ENCODE data around the gene PDCD10.

PDCD10 gene

GRCh38 chr3:167735233-167736138 is 794 bp upstream of the PDCD10 start, which contains the start of gene SERPINI1:
SERPINI1 (plus strand) TSS chr3:167735721; CDS start chr3:167789129, 53,408 bp downstream.
- DNase-seq (ENCODE audit: low read depth in 2 of 2): peak; percentile 41 to 49

DNA sequence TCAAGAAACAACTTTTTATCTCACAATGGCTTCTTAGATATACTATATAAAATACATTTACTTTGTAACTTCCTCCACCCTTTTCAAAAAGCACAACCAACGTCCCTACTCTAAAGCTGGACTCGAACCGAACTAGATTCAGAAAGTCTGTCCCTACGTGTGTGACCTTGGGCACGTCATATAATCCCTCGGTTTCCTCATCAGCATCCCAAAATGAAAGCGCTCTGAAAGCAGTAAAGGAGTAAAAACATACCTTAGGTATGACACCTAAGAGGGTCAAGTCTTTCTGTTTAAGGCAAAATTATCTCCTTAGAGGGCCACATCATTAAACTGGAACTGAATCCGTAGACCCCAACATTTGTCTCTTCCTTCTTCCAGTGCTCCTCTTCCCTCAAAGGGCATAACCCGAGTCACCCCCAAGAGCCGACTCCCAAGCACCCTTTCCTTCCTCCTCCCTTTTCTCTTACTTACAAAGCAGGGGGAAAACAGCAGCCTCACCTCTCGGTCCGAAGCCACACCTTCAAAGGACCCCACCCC is 663 bp downstream of the PDCD10 start:
- no peak for DNase-seq (ENCODE audit: low read depth in 2 of 2)

GRCh38 chr3:167732313-167733065 is 2.2 kb downstream of the PDCD10 start:
- no peak for DNase-seq (ENCODE audit: low read depth in 2 of 2)

GRCh38 chr3:167731393-167731792 is 3.3 kb downstream of the PDCD10 start:
- DNase-seq (ENCODE audit: low read depth in 2 of 2): no peak

GRCh38 chr3:167729591-167729990 is 5.1 kb downstream of the PDCD10 start:
- no peak for DNase-seq (ENCODE audit: low read depth in 2 of 2)

DNA sequence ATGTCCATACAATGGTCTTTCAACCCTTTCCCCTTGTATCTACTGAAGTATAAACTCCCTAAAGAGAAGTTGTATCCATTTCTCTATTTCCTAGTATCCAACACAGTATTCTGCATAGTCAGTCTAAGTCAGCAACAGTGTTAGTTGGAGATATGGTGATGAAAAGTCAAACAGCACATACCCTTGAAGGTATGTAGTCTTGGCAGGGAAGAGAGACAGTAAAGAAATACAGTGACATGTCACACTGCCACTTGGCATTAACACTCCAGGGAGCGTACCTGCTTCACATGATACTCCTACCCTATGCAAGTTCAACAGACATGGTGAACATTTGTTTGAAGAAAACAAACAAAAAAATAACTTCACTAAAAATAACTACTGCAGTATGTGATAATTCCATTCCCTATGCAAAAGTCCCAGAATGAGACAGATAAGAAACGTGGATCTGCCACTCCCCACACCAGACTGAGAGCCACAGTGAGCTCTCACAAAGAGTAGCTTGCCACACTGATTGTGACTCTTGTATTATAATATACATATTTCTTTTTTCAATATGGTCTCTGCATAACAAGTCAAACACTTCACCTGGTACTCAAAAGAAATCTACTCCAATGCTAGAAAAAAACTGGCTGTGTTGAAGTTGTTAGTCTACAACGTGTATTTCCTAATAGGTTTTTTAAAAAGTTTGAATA is 5.9 kb downstream of the PDCD10 start:
- no peak for DNase-seq (ENCODE audit: low read depth in 2 of 2)

GRCh38 chr3:167728176-167728575 is 6.5 kb downstream of the PDCD10 start:
- peak; percentile 41 to 42 for DNase-seq (ENCODE audit: low read depth in 2 of 2)

DNA sequence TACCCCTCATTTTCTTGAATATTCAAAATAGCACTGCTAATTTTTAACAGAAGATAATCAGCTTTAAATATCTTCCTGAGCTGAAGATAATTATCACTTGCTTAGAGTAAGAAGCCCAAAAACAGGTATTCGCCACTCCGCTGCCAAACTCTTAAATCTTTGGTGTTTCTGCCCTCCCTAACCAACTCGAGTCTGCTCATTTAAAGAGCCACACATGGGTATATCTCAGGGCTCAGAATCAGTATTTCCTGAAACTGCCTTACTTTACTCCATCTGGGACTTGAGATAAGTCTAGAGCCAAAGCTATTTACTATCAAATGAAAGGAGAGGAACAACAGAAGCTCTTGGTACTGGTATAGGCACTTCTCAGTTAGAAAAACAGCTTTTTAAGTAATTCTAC is 10.8 kb downstream of the PDCD10 start:
- DNase-seq (ENCODE audit: low read depth in 2 of 2): no peak

DNA sequence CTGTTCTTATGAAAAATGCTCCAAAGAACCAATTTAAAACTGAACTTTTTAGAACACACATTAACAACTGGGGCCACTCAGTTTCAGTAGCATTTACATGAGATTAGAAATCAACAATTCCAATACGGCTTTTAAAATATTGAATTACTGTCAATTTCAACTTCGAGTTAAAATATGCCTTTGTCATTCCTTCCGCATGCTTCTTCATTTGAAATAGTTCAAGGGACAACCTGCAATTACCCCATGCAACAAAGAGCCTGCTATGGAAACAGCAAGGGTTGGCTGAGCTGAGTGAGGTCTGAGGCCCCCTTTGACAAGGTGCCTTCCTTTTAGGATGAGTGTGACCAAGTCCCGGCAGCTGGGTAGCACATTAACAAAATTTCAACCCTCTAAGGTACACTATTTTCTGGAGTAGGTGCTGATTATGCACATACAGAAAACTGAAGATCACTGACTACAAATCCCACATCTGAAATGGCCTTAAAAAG is 11.6 kb downstream of the PDCD10 start:
- no peak for DNase-seq (ENCODE audit: low read depth in 2 of 2)

GRCh38 chr3:167718582-167718981 is 16.1 kb downstream of the PDCD10 start:
- DNase-seq (ENCODE audit: low read depth in 2 of 2): no peak

- DNase-seq (ENCODE audit: low read depth in 2 of 2): no peak
Observed at GRCh38 chr3:167716920-167717319, 17.8 kb downstream of the PDCD10 start.

GRCh38 chr3:167714871-167715270 is 19.8 kb downstream of the PDCD10 start:
- DNase-seq (ENCODE audit: low read depth in 2 of 2): no peak

GRCh38 chr3:167712445-167712844 is 22.2 kb downstream of the PDCD10 start:
- no peak for DNase-seq (ENCODE audit: low read depth in 2 of 2)

DNA sequence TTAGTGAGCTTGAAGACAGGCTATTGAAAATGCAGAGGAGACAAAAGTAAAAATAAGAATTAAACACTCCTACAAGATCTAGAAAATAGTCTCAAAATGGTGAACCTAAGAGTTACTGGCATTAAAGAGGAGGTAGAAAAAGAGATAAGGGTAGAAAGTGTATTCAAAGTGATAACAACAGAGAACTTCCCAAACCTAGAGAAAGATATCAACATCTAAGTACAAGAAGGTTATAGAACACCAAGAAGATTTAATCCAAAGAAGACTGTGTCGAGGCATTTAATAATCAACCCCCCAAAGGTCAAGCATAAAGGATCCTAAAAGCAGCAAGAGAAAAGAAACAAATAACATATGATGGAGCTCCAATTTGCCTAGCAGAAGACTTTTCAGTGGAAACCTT is 23.3 kb downstream of the PDCD10 start:
- DNase-seq (ENCODE audit: low read depth in 2 of 2): no peak

DNA sequence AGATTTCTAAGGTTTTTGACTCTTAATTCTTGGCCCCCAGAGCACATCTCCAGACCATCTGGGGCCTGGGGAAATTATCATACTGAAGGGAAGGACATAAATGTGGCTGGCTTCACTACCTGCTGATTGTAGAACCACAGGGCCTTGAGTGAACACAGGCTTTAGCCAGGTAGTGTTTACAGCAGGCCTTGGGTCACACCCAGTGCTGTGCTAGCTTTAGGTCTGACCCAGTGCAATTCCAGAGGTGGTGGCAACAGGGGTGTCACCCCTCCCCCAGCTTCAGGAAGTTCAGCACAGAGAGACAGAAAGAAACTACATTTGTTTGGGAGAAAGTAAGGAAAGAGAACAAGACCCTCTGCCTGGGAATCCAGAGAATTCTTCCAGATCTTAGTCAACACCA is 24.1 kb downstream of the PDCD10 start:
- no peak for DNase-seq (ENCODE audit: low read depth in 2 of 2)

- no peak for DNase-seq (ENCODE audit: low read depth in 2 of 2)
Observed at GRCh38 chr3:167709690-167710089, 25.0 kb downstream of the PDCD10 start.

- DNase-seq (ENCODE audit: low read depth in 2 of 2): no peak
Observed at GRCh38 chr3:167705840-167706239, 28.9 kb downstream of the PDCD10 start.

GRCh38 chr3:167700926-167701325 is 33.8 kb downstream of the PDCD10 start:
- DNase-seq (ENCODE audit: low read depth in 2 of 2): no peak

DNA sequence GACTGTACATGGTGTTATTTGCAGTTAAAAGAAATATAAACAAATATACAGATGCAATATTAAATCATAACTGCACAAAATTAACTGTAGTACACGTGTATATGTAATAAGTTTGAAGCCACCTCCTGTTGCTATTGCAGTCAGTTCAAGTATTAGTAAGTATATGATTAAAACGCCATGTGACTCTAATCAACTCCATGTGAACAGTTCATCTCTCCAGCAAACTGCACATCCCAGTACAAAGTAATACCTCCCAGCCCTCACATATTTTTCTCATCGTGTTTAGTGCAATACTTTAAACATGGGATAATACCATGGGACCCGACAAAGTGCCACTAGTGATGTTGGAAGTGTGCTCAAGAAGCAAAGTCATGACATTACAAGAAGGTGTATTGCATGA is 34.6 kb downstream of the PDCD10 start:
- DNase-seq (ENCODE audit: low read depth in 2 of 2): peak; percentile 6 to 9

DNA sequence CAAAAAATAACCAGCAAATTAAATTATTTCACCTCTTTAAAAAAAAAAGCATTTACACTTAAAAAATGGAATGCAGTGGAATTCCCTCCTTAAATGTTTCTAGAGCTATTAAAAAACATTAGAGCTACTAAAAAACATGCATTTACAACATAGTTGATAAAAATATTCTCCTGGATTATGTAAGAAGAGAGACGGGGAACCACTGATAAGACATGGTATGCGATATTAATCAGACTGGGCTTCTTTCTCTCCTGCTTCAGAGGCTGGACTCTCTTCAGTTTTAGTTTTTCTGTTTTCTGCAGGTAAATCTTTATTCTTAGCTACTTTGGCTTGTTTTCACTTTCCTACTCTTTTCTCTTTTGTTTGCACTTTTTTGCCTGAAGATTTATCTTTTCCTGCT is 40.6 kb downstream of the PDCD10 start:
- no peak for DNase-seq (ENCODE audit: low read depth in 2 of 2)

DNA sequence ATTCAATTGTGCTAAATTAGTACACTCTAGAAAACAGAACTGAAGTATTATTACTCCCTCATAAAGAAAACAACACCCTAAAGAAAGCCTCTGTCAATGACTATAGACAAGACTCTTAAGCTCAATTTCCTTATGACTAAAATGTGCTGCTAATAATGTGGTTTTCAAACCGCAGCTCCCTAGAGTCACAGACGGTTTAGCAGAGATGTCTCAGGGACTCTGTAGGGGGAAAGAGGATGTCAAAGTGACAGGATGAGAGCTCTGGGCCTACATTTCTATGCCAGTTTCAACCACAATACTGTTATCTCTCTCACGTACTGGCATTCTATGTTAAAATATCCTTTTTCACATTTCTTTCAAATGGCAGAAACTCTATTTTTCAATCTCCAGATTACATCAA is 43.3 kb downstream of the PDCD10 start:
- DNase-seq (ENCODE audit: low read depth in 2 of 2): peak in 1 of 2 experiments; percentile 8
